ENCODE results near the gene SLC22A12. TPM values are rescaled to one million over a fixed set of nuclear protein-coding genes. Genes with fewer than 3 reads are reported as not detected.
A peak's percentile ranks its signal among the peaks of the same experiment; 100 is the strongest.

The SLC22A12 gene
- polyA plus RNA-seq, 1 experiment = not detected

DNA sequence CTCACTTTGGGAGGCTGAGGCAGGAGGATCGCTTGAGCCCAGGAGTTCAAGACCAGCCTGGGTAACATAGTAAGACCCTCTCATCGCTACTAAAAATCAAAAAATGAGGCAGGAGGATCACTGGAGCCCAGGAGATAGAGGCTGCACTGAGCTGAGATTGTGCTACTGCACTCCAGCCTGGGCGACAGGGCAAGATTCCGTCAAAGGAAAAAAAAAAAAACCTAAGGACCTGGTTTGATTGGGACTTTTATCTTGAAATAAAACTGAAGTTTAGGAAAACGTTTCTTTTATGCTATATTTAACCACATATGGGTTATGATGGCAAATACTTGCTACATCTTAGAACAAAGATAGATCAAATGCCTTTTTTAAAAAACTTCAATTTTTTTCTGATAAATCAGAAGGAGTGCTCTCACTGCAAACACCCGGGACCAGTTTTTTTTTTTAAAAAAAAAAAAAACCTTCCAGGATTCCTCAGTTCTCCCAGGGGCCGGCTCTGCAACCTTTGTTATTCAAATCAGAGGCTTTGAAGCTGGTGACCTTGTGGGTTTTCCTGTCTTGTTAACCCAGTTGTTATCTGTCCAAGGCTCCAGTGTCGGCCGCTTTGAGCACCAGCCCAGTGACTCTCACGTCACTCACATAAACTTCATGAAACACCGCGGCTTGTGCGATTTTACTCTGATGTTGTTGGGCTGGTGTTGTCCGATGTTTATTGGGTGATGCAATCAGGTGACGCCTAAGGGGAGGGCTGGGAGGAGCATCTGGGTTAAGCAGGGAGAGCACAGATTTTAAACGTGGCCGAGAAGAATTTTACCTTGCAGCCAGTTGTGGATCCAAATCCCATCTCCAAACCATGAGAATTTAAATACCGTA, 24.7 kb upstream of the SLC22A12 start:
- Histone ChIP-seq H3K27ac (ENCODE audit: low read depth, low read length) (no peak overlapping the region), H3K4me3 (ENCODE audit: low read depth, low read length) (no peak overlapping the region), H3K9me3 (ENCODE audit: control insufficient read depth, insufficient read depth, low read length) (no peaks in the 10 kb centered on the region; the same call in 1 of the 2 replicates), H3K27me3 (ENCODE audit: control insufficient read depth, insufficient read depth, low read length) (peaks cover 18% of the 10 kb centered on the region)
- peak; percentile 20 for DNase-seq (ENCODE audit: low read depth, low spot score)
- ChIA-PET POLR2A (no interaction called here), CTCF (interaction anchor here (0.7 kb wide), 1 partner anchor 224 kb away, joined by 4 read pairs; no protein-coding TSS in a partner anchor)
- TF ChIP-seq, protein P1, sequence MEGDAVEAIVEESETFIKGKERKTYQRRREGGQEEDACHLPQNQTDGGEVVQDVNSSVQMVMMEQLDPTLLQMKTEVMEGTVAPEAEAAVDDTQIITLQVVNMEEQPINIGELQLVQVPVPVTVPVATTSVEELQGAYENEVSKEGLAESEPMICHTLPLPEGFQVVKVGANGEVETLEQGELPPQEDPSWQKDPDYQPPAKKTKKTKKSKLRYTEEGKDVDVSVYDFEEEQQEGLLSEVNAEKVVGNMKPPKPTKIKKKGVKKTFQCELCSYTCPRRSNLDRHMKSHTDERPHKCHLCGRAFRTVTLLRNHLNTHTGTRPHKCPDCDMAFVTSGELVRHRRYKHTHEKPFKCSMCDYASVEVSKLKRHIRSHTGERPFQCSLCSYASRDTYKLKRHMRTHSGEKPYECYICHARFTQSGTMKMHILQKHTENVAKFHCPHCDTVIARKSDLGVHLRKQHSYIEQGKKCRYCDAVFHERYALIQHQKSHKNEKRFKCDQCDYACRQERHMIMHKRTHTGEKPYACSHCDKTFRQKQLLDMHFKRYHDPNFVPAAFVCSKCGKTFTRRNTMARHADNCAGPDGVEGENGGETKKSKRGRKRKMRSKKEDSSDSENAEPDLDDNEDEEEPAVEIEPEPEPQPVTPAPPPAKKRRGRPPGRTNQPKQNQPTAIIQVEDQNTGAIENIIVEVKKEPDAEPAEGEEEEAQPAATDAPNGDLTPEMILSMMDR (IDR thresholded peaks at IDR 0.05; ENCODE audit: low read depth, low read length) = no peak

DNA sequence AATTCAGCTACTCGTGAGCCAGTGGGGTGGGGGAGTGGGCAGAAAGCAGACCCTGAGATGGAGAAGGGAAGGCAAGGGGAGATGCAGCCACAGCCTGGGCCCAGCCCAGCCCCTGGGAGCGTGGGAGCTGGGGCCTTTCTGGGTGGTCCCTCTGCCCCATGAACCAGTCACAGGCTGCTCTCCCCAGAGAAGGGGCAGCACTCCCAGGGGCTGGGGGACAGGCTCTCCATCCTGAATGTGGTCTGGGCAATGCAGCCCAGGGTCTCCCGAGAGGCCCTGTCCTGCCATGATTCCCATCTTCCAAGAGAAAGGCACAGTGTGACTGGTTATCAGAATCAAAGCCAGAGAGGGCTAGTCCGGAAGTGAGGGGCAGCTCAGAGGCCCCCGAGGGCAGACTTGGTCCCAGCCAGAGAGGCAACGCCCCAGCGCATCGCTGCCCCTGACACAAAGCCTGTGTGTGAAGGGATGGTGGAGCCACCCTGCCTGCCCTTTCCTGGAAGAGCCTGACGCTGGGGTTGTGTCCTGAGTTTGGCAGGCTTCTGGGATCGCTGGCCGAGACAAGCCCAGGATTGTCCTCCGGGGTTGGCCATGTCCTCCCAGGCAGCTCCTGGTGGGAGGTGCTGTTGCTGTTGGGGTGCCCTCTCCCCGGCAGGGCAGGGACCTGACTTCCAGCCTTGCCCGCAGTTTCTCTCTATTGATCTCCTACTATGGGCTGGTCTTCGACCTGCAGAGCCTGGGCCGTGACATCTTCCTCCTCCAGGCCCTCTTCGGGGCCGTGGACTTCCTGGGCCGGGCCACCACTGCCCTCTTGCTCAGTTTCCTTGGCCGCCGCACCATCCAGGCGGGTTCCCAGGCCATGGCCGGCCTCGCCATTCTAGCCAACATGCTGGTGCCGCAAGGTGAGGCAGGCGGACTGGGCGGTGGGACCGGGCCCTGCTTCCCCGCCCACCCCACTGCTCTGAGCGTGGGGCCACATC, 23.8 kb upstream of the SLC22A12 start:
- POLR2A ChIA-PET = no interaction called here
- H3K27me3 ChIP-seq (ENCODE audit: control insufficient read depth, insufficient read depth, low read length) = peaks cover 23% of the 10 kb centered on the region
- TF ChIP-seq, protein P1 (IDR thresholded peaks at IDR 0.05; ENCODE audit: low read depth, low read length) = no peak
- no peaks in the 10 kb centered on the region; the same call in 1 of the 2 replicates for H3K9me3 ChIP-seq (ENCODE audit: control insufficient read depth, insufficient read depth, low read length)
- DNase-seq (ENCODE audit: low read depth, low spot score) = no peak
- no peak overlapping the region for H3K27ac ChIP-seq (ENCODE audit: low read depth, low read length)
- CTCF ChIA-PET = interaction anchor here (0.7 kb wide), 1 partner anchor 225 kb away, joined by 4 read pairs; no protein-coding TSS in a partner anchor
- H3K4me3 ChIP-seq (ENCODE audit: low read depth, low read length) = no peak overlapping the region

DNA sequence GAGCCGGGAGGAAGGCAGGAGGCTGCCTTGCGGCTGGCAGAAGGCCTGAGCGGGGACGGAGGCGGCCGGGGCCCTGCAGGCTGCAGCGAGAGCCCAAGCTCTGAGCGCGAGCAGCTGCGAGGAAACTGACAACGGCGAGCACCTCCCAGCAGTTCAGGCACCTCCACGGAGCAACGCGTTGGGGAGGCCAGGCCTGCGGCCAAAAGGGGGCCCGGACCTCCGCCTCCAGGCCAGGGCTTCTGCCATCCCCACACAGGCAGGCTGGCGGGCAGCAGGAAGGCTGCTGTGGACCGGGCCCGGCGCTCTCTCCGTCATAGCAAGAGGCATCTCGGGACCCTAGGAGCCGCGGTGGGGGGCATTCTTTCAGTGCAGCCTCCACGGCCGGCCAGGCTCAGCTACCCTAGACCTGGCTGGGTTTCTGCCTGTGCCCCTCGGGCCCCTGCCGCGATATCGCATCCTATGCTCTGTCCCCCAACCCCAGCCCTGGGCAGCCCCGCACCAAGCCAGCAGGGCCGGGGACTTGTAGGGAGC, 22.9 kb upstream of the SLC22A12 start:
- POLR2A ChIA-PET = no interaction called here
- Histone ChIP-seq H3K4me3 (ENCODE audit: low read depth, low read length) (no peak overlapping the region), H3K27me3 (ENCODE audit: control insufficient read depth, insufficient read depth, low read length) (peaks cover 27% of the 10 kb centered on the region), H3K9me3 (ENCODE audit: control insufficient read depth, insufficient read depth, low read length) (no peaks in the 10 kb centered on the region; the same call in 1 of the 2 replicates), H3K27ac (ENCODE audit: low read depth, low read length) (no peak overlapping the region)
- CTCF ChIA-PET = interaction anchor here (1.7 kb wide), 1 partner anchor 121 kb away, joined by 3 read pairs; no protein-coding TSS in a partner anchor
- DNase-seq (ENCODE audit: low read depth, low spot score) = no peak
- TF ChIP-seq, protein P1 (IDR thresholded peaks at IDR 0.05; ENCODE audit: low read depth, low read length) = no peak

DNA sequence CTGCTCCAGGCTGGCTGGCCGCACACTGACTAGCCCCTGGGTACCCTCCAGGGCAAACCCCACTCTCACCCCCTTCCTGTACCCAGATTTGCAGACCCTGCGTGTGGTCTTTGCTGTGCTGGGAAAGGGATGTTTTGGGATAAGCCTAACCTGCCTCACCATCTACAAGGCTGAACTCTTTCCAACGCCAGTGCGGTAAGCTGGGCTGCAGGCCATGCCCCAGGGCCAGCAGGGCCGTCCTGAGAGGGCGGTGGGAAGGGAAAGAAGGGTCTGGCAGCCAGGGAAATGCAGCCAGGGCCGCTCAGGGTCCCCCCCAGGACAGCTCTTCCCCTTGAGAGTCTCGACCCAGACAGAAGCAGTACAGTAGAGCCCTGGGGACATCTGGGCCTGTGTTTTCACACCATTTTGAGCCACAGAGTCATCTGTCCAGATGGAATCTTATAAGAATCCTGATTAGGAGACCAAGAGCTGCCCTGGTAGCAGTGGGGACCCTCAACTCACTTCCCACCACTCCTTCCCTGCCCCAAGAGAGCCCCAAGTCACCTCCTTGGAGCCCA, 22.4 kb upstream of the SLC22A12 start:
- no peak for DNase-seq (ENCODE audit: low read depth, low spot score)
- TF ChIP-seq, protein P1 (IDR thresholded peaks at IDR 0.05; ENCODE audit: low read depth, low read length) = no peak
- ChIA-PET POLR2A (no interaction called here), CTCF (interaction anchor here (1.7 kb wide), 1 partner anchor 120 kb away, joined by 3 read pairs; no protein-coding TSS in a partner anchor)
- H3K4me3 ChIP-seq (ENCODE audit: low read depth, low read length) = no peak overlapping the region
- H3K27ac ChIP-seq (ENCODE audit: low read depth, low read length) = no peak overlapping the region
- no peaks in the 10 kb centered on the region; the same call in 1 of the 2 replicates for H3K9me3 ChIP-seq (ENCODE audit: control insufficient read depth, insufficient read depth, low read length)
- peaks cover 27% of the 10 kb centered on the region for H3K27me3 ChIP-seq (ENCODE audit: control insufficient read depth, insufficient read depth, low read length)
